ENCODE measurements around the gene RCOR3. TPM values are rescaled to one million over a fixed set of nuclear protein-coding genes. Genes with fewer than 3 reads are reported as not detected.
"Not testable (repeated sequence)": the region's sequence is repeated elsewhere in the genome, so short reads cannot be mapped to it uniquely, and the experiment has no call there.

The RCOR3 gene
- total RNA-seq, 4 donors from 2014 or later = 40.4 to 57.1 (median 55.4) TPM

DNA sequence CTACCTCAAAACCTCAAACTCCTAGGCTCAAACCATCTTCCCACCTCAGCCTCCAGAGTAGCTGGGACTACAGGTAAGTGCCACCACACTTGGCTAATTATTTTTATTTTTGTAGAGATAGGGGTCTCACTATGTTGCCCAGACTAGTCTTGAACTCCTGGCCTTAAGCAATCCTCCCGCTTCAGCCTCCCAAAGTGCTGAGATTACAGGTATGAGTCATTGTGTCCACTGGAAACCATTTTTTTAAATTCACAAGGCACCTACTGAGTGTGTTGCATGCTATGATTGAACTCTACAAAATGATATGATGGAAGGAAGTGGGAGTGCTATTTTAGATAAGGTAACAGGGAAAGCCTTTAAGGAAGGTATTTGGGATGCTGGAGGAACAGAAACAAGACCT lies 41.8 kb upstream of the RCOR3 start:
- H3K27ac ChIP-seq = no peak overlapping the region
- 89 to 98% methylated on average over 1 of the region's 1 CpG for WGBS, 2 donors

DNA sequence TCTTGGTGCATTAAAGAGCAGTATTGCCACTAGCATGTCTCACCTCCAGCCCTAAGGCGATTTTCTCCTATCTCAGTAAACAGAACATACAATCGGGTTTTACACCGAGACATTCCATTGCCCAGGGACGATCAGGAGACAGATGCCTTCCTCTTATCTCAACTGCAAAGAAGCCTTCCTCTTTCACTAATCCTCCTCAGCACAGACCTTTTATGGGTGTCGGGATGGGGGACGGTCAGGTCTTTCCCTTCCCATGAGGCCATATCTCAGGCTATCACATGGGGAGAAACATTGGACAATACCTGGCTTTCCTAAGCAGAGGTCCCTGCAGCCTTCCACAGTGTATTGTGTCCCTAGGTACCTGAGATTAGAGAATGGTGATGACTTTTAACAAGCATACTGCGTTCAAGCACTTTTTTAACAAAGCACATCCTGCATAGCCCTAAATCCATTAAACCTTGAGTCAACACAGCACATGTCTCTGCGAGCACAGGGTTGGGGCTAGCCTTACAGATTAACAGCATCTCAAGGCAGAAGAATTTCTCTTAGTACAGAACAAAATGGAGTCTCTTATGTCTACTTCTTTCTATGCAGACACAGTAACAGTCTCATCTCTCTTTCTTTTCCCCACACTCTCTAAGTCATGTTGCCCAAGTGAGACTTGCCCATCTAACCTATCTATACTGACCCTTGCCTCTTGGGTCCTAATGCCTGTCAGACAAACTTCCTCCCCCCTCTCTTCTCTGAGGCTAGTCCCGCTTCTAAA lies 36.5 kb upstream of the RCOR3 start:
- H3K36me3 ChIP-seq; H3K4me1 ChIP-seq; H3K27ac ChIP-seq; H3K27me3 ChIP-seq; DNase-seq (ENCODE audit: low spot score in 2 of 2); H3K9me3 ChIP-seq; H3K4me3 ChIP-seq: not testable (repeated sequence)
- WGBS, 2 donors = 74 to 82% methylated on average over 9 of the region's 9 CpGs

More for the DNA sequence above, 41.8 kb upstream of the RCOR3 start:
- Histone ChIP-seq H3K9me3 (no peaks in the 10 kb centered on the region), H3K4me1 (no peaks in the 10 kb centered on the region), H3K27me3 (no peaks in the 10 kb centered on the region), H3K36me3 (no peaks in the 10 kb centered on the region), H3K4me3 (no peak overlapping the region)
- TF ChIP-seq, protein P1, sequence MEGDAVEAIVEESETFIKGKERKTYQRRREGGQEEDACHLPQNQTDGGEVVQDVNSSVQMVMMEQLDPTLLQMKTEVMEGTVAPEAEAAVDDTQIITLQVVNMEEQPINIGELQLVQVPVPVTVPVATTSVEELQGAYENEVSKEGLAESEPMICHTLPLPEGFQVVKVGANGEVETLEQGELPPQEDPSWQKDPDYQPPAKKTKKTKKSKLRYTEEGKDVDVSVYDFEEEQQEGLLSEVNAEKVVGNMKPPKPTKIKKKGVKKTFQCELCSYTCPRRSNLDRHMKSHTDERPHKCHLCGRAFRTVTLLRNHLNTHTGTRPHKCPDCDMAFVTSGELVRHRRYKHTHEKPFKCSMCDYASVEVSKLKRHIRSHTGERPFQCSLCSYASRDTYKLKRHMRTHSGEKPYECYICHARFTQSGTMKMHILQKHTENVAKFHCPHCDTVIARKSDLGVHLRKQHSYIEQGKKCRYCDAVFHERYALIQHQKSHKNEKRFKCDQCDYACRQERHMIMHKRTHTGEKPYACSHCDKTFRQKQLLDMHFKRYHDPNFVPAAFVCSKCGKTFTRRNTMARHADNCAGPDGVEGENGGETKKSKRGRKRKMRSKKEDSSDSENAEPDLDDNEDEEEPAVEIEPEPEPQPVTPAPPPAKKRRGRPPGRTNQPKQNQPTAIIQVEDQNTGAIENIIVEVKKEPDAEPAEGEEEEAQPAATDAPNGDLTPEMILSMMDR (IDR thresholded peaks at IDR 0.05) = no peak
- TF ChIP-seq POLR2A (IDR thresholded peaks at IDR 0.05) (no peak), EP300 (IDR thresholded peaks at IDR 0.05) (no peak)
- no peak for DNase-seq (ENCODE audit: low spot score in 2 of 2)

DNA sequence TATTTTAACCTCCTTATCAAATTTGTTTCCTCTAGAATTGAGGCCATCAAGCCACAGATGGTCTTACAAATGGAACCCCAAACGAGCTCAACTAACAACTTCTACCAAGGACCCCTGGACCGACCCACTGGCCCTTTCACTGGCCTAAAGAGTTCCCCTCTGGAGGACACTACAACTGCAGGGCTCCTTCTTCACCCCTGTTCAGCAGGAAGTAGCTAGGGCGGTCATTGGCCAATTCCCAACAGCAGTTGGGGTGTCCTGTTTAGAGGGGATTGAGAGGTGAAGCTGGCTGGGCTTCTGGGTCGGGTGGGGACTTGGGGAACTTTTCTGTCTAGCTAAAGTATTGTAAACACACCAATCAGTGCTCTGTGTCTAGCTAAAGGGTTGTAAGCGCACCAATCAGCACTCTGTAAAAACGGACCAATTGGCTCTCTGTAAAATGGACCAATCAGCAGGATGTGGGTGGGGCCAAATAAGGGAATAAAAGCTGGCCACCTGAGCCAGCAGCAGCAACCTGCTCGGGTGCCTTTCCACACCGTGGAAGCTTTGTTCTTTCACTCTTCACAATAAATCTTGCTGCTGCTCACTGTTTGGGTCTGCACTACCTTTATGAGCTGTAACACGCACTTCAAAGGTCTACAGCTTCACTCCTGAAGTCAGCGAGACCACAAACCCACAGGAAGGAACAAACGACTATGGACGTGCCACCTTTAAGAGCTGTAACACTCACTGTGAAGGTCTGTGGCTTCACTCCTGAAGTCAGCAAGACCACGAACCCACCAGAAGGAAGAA lies 30.4 kb upstream of the RCOR3 start:
- H3K27ac ChIP-seq; H3K27me3 ChIP-seq; H3K9me3 ChIP-seq; DNase-seq (ENCODE audit: low spot score in 2 of 2); H3K4me3 ChIP-seq; H3K4me1 ChIP-seq; H3K36me3 ChIP-seq: not testable (repeated sequence)
- WGBS, 2 donors = 81 to 82% methylated on average over 13 of the region's 13 CpGs

DNA sequence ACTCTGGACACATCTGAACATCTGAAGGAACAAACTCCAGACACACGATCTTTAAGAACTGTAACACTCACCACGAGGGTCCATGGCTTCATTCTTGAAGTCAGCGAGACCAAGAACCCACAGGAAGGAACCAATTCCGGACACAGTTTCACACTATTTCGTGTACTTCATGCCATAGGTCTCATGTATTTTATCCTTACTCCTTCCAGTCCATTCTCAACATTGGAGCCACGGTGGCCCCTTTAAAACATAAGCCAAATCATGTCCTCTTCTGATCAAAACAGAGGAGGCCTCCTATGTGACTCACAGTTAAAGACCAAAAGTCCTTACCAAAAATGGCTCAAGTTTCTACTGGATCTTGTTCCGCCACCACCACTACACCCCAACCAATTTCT lies 29.8 kb upstream of the RCOR3 start:
- no peaks in the 10 kb centered on the region for H3K27me3 ChIP-seq
- TF ChIP-seq, protein P1 (IDR thresholded peaks at IDR 0.05) = no peak
- no peak for TF ChIP-seq POLR2A (IDR thresholded peaks at IDR 0.05)
- TF ChIP-seq EP300 (IDR thresholded peaks at IDR 0.05) = no peak
- no peak for DNase-seq (ENCODE audit: low spot score in 2 of 2)
- no peaks in the 10 kb centered on the region for H3K4me1 ChIP-seq
- WGBS, 2 donors = 82 to 91% methylated on average over 7 of the region's 7 CpGs
- no peak overlapping the region for H3K27ac ChIP-seq
- no peak overlapping the region for H3K4me3 ChIP-seq
- H3K9me3 ChIP-seq = no peaks in the 10 kb centered on the region
- H3K36me3 ChIP-seq = no peaks in the 10 kb centered on the region

DNA sequence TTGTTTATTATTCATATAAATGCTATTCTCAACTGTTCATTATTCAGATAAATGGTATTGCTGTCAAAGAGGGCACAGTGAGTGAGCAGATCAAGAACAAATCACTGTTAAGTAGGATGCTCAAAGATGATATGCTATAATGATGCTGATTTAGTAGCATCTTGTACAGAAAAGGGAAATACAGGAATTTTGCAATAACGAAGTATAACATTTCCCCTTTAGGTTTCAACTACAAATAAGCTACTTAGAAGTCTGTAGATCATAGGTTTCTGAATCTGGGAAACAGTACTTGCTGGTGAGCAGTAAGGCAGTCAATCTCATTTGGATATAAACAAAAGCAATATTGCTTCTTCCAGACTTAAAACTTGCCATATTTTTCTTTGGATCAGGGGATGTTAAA lies 27.3 kb upstream of the RCOR3 start:
- TF ChIP-seq, protein P1 (IDR thresholded peaks at IDR 0.05) = no peak
- no peak for TF ChIP-seq POLR2A (IDR thresholded peaks at IDR 0.05)
- no peak overlapping the region for H3K4me3 ChIP-seq
- no peak for DNase-seq (ENCODE audit: low spot score in 2 of 2)
- WGBS, 2 donors = 53 to 69% methylated on average over 1 of the region's 1 CpG
- H3K9me3 ChIP-seq = no peaks in the 10 kb centered on the region
- no peaks in the 10 kb centered on the region for H3K36me3 ChIP-seq
- H3K27me3 ChIP-seq = no peaks in the 10 kb centered on the region
- H3K4me1 ChIP-seq = no peaks in the 10 kb centered on the region
- no peak overlapping the region for H3K27ac ChIP-seq

DNA sequence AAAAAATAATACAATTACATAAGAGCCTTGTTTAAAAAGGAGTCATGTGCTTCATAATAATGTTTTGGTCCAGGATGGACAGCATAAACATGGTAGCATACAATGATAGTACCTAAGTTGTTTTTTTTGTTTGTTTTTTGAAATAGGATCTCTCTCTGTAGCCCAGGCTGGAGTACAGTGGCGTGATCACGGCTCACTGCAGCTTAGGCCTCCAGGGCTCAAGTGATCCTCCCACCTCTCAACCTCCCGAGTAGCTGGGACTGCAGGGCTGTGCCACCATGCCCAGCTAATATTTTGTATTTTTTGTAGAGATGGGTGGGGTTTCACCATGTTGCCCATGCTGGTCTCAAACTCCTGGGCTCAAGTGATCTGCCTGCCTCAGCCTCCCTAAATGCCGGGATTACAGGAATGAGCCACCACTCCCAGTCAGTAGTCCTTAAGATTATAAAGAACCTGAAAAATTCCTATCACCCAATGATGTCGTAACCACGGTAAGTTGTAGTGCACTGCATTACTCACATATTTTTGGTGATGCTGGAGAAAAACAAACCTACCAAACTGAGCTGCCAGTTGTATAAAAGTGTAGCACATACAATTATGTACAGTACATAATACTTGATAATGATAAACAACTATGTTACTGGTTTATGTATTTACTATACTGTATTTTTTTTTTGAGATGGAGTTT lies 22.4 kb upstream of the RCOR3 start:
- no peaks in the 10 kb centered on the region for H3K36me3 ChIP-seq
- H3K4me1 ChIP-seq = no peaks in the 10 kb centered on the region
- H3K27me3 ChIP-seq = no peaks in the 10 kb centered on the region
- H3K9me3 ChIP-seq = no peaks in the 10 kb centered on the region
- DNase-seq (ENCODE audit: low spot score in 2 of 2) = no peak
- no peak overlapping the region for H3K27ac ChIP-seq
- 80 to 88% methylated on average over 6 of the region's 6 CpGs for WGBS, 2 donors
- TF ChIP-seq POLR2A (IDR thresholded peaks at IDR 0.05) (no peak), EP300 (IDR thresholded peaks at IDR 0.05) (no peak)
- TF ChIP-seq, protein P1 (IDR thresholded peaks at IDR 0.05) = no peak
- no peak overlapping the region for H3K4me3 ChIP-seq

Measured in tibial nerve (tissue), 4 donors.